AG10803 (cell line): ENCODE results near the gene CDK18.

Experiments
- DNase-seq: peaks from one replicate; pipeline ENCODE4 v3.0.0; 2010; ENCODE audit warnings: low read depth
- H3K4me3 ChIP-seq: 2 replicates; pipeline ENCODE4 v1.5.1; 2011; ENCODE audit warnings: mild to moderate bottlenecking, low read length, control low read depth
- TF ChIP-seq, protein P1 (sequence below): conservative IDR thresholded peaks from 2 replicates; pipeline ENCODE4 v1.5.1; 2011; ENCODE audit warnings: mild to moderate bottlenecking, low read length, control low read depth, inconsistent platforms

The CDK18 gene

GRCh38 chr1:205506409-205507200, 2.1 kb downstream of the CDK18 start:
- no peak overlapping the region for H3K4me3 ChIP-seq
- no peak for DNase-seq

DNA sequence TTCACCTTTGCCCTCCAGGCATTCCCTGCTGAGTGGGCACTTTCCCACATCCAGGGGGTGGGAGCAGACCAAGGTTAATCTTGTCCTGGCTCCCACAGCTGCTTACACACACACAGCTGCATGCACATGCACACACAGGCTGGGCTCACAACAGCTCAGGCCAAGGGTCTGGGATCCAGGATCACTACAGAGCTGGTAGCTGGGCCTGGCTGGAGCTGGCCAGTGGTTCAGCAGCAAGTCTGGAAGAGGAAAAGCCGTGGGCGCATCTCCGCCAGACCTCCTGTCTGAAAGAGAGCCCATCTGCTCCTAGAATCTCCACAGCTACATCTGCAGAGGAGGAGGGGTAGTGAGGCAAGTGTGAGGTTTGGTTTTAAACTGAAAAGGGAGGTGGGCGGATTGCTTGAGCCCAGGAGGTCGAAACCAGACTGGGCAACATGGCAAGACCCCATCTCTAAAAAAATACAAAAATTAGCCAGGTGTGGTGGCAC, 3.8 kb downstream of the CDK18 start:
- no peak for DNase-seq
- TF ChIP-seq, protein P1, sequence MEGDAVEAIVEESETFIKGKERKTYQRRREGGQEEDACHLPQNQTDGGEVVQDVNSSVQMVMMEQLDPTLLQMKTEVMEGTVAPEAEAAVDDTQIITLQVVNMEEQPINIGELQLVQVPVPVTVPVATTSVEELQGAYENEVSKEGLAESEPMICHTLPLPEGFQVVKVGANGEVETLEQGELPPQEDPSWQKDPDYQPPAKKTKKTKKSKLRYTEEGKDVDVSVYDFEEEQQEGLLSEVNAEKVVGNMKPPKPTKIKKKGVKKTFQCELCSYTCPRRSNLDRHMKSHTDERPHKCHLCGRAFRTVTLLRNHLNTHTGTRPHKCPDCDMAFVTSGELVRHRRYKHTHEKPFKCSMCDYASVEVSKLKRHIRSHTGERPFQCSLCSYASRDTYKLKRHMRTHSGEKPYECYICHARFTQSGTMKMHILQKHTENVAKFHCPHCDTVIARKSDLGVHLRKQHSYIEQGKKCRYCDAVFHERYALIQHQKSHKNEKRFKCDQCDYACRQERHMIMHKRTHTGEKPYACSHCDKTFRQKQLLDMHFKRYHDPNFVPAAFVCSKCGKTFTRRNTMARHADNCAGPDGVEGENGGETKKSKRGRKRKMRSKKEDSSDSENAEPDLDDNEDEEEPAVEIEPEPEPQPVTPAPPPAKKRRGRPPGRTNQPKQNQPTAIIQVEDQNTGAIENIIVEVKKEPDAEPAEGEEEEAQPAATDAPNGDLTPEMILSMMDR, result no peak
- no peak overlapping the region for H3K4me3 ChIP-seq

More at GRCh38 chr1:205506409-205507200, 2.1 kb downstream of the CDK18 start:
- TF ChIP-seq, protein P1, result no peak

DNA sequence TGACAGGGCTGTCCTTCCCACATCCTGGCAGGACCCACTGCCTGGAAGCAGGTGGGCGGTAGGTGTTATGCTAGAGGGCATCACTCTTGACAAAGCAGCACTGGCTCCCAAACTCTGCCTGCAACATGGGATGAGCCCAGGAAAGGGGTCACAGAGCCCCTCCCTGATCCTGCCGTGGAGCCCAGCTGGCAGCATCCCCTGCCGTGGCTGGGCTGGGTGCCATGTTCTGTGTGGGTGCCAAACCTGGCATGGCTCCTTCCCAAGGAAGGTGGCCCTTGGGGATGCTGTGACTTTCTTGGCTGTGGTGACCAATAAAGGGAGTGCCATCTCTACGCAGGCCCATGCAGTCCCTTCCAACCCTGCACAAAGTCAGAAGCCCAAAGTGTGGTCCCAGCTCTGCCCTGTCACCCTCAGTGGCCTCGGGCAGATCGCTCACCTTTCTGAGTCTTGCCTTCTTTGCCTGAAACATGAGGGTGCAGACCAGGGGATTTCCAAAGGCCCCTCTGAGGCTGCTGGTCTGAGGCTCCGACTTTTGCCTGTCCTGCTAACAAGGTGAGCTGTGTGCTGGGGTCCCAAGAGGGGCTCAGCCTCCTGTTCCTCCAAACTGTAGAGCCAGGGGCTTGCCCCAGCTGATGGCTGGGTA, 6.0 kb downstream of the CDK18 start:
- no peak for DNase-seq
- TF ChIP-seq, protein P1, result no peak
- H3K4me3 ChIP-seq, result no peak overlapping the region

- H3K4me3 ChIP-seq, result no peak overlapping the region
- DNase-seq, result no peak
- TF ChIP-seq, protein P1, result no peak
Measured at GRCh38 chr1:205510951-205511330, 6.5 kb downstream of the CDK18 start.

- no peak overlapping the region for H3K4me3 ChIP-seq
- TF ChIP-seq, protein P1, result no peak
- no peak for DNase-seq
Measured at GRCh38 chr1:205512059-205513045, 7.9 kb downstream of the CDK18 start.

DNA sequence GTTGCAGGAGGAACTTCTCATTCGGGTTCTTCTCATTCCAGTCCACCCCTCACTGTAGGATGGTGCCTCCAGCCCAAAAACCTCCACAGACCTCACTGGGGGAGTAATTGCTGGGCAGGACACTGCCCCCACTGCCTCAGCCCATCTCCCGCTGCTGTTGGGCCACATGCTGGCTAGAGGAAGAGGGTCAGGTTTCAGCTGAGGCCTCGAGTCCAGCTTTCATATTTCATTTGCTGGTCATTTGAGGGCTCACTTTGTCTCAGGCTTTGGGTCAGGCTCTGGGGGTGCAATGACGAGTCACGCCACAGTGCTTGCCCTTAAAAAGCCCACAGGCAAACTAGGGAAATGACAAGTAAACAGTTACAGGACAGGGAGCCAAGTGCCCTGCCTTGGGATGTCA, 9.3 kb downstream of the CDK18 start:
- H3K4me3 ChIP-seq, result no peak overlapping the region
- no peak for DNase-seq
- TF ChIP-seq, protein P1, result no peak
